Measurements from ENCODE around the gene PRX.

PRX gene

DNA sequence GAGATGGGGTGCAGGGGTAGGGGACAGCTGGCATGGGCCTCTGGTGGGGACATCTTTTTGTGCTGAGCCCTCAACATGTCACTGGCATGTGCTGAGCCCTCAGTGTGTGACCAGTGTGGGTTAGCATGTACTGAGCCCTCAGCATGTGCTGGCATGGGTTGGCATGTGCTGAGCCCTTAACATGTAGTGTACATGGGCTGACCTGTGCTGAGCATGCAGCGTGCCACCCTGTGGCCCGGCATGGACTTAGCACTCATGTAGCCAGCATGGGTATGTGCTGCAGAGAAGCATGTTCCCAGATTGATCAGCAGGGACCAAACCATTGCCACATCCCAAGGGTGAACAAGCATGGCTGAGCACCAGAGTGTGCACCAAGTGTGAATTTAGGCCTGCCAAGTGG, 34.7 kb downstream of the PRX start:
- H3K9me3 ChIP-seq (ENCODE audit: insufficient read depth, low read depth, low read length): no peaks in the 10 kb centered on the region
- H4K20me1 ChIP-seq (ENCODE audit: insufficient read depth, low read length, poor library complexity, severe bottlenecking): no peaks in the 10 kb centered on the region
- no peaks in the 10 kb centered on the region for H3K36me3 ChIP-seq (ENCODE audit: insufficient read depth, low read length)
- H3K9ac ChIP-seq (ENCODE audit: low read depth, low read length, poor library complexity, severe bottlenecking): no peak overlapping the region
- TF ChIP-seq, protein P1, sequence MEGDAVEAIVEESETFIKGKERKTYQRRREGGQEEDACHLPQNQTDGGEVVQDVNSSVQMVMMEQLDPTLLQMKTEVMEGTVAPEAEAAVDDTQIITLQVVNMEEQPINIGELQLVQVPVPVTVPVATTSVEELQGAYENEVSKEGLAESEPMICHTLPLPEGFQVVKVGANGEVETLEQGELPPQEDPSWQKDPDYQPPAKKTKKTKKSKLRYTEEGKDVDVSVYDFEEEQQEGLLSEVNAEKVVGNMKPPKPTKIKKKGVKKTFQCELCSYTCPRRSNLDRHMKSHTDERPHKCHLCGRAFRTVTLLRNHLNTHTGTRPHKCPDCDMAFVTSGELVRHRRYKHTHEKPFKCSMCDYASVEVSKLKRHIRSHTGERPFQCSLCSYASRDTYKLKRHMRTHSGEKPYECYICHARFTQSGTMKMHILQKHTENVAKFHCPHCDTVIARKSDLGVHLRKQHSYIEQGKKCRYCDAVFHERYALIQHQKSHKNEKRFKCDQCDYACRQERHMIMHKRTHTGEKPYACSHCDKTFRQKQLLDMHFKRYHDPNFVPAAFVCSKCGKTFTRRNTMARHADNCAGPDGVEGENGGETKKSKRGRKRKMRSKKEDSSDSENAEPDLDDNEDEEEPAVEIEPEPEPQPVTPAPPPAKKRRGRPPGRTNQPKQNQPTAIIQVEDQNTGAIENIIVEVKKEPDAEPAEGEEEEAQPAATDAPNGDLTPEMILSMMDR (conservative IDR thresholded peaks at IDR 0.05; ENCODE audit: low read length): no peak
- no peak for TF ChIP-seq EZH2phosphoT487 (IDR thresholded peaks at IDR 0.05; ENCODE audit: borderline replicate concordance)
- no peaks in the 10 kb centered on the region for H3K79me2 ChIP-seq (ENCODE audit: insufficient read depth, low read length)
- no peak overlapping the region for H2AFZ ChIP-seq (ENCODE audit: low read length)
- H3K4me1 ChIP-seq (ENCODE audit: insufficient read depth, low read length, poor library complexity, severe bottlenecking): no peaks in the 10 kb centered on the region
- H3F3A ChIP-seq (ENCODE audit: low read depth): no peaks in the 10 kb centered on the region
- H3K4me2 ChIP-seq (ENCODE audit: low read depth, low read length, poor library complexity, severe bottlenecking): no peak overlapping the region
- no peaks in the 10 kb centered on the region for H3K27me3 ChIP-seq (ENCODE audit: insufficient read depth, low read length, poor library complexity, severe bottlenecking)
- no peaks in the 10 kb centered on the region for H3K9me2 ChIP-seq (replicated peaks; ENCODE audit: low read depth, low read length)
- no peak overlapping the region for H3K4me3 ChIP-seq (ENCODE audit: low read length, poor library complexity, severe bottlenecking)

DNA sequence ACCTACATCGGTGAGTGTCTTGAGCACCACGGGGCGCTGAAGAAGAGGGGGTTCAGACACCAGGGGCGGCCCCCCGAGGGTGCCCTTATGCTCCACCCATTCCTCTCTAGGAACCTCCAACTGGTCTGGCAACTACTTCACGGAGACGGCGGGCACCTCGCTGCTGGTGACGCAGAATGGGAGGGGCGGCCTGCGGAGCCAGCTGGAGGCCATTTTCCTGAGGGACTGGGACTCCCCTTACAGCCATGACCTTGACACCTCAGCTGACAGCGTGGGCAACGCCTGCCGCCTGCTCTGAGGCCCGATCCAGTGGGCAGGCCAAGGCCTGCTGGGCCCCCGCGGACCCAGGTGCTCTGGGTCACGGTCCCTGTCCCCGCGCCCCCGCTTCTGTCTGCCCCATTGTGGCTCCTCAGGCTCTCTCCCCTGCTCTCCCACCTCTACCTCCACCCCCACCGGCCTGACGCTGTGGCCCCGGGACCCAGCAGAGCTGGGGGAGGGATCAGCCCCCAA, 35.2 kb downstream of the PRX start:
- Histone ChIP-seq H3K9ac (ENCODE audit: low read depth, low read length, poor library complexity, severe bottlenecking) (no peak overlapping the region), H3K4me3 (ENCODE audit: low read length, poor library complexity, severe bottlenecking) (no peak overlapping the region), H3F3A (ENCODE audit: low read depth) (no peaks in the 10 kb centered on the region), H3K4me2 (ENCODE audit: low read depth, low read length, poor library complexity, severe bottlenecking) (no peak overlapping the region), H4K20me1 (ENCODE audit: insufficient read depth, low read length, poor library complexity, severe bottlenecking) (no peaks in the 10 kb centered on the region), H3K79me2 (ENCODE audit: insufficient read depth, low read length) (no peaks in the 10 kb centered on the region), H3K9me3 (ENCODE audit: insufficient read depth, low read depth, low read length) (no peaks in the 10 kb centered on the region), H3K9me2 (replicated peaks; ENCODE audit: low read depth, low read length) (no peaks in the 10 kb centered on the region), H3K27me3 (ENCODE audit: insufficient read depth, low read length, poor library complexity, severe bottlenecking) (no peaks in the 10 kb centered on the region), H2AFZ (ENCODE audit: low read length) (no peak overlapping the region), H3K4me1 (ENCODE audit: insufficient read depth, low read length, poor library complexity, severe bottlenecking) (no peaks in the 10 kb centered on the region), H3K36me3 (ENCODE audit: insufficient read depth, low read length) (no peaks in the 10 kb centered on the region)
- TF ChIP-seq, protein P1 (conservative IDR thresholded peaks at IDR 0.05; ENCODE audit: low read length): no peak
- no peak for TF ChIP-seq EZH2phosphoT487 (IDR thresholded peaks at IDR 0.05; ENCODE audit: borderline replicate concordance)

DNA sequence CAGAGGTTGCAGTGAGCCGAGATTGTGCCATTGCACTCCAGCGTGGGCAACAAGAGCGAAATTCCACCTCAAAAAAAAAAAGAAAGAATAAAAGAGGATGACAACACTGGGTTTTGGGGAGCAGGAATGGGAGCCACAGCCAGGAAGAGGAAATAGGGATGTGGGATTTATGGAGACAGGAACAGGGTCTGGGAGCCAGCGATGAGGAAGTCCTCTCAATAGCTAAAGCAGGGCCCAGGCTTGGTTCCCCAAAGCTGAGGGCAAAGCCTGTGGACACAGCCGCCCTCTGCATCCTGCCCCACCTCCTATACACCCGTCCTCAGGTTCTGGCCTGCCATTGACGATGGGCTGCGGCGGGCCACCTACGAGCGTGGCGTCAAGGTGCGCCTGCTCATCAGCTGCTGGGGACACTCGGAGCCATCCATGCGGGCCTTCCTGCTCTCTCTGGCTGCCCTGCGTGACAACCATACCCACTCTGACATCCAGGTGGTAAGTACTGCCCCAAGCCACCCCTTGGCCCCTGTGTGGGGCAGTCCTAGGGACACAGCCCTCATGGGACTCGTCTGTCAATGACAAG, 36.8 kb downstream of the PRX start:
- H3K36me3 ChIP-seq (ENCODE audit: insufficient read depth, low read length): no peaks in the 10 kb centered on the region
- no peak overlapping the region for H3K9ac ChIP-seq (ENCODE audit: low read depth, low read length, poor library complexity, severe bottlenecking)
- H3K79me2 ChIP-seq (ENCODE audit: insufficient read depth, low read length): no peaks in the 10 kb centered on the region
- H3K9me3 ChIP-seq (ENCODE audit: insufficient read depth, low read depth, low read length): no peaks in the 10 kb centered on the region
- no peaks in the 10 kb centered on the region for H3K4me1 ChIP-seq (ENCODE audit: insufficient read depth, low read length, poor library complexity, severe bottlenecking)
- TF ChIP-seq, protein P1 (conservative IDR thresholded peaks at IDR 0.05; ENCODE audit: low read length): no peak
- TF ChIP-seq EZH2phosphoT487 (IDR thresholded peaks at IDR 0.05; ENCODE audit: borderline replicate concordance): no peak
- no peaks in the 10 kb centered on the region for H3K27me3 ChIP-seq (ENCODE audit: insufficient read depth, low read length, poor library complexity, severe bottlenecking)
- no peaks in the 10 kb centered on the region for H4K20me1 ChIP-seq (ENCODE audit: insufficient read depth, low read length, poor library complexity, severe bottlenecking)
- H2AFZ ChIP-seq (ENCODE audit: low read length): no peak overlapping the region
- H3K4me3 ChIP-seq (ENCODE audit: low read length, poor library complexity, severe bottlenecking): no peak overlapping the region
- H3K9me2 ChIP-seq (replicated peaks; ENCODE audit: low read depth, low read length): no peaks in the 10 kb centered on the region
- H3K4me2 ChIP-seq (ENCODE audit: low read depth, low read length, poor library complexity, severe bottlenecking): no peak overlapping the region
- H3F3A ChIP-seq (ENCODE audit: low read depth): no peaks in the 10 kb centered on the region

All from Loucy (cell line).